Fibroblast of skin of left biceps (primary cell): Measurements from ENCODE around the gene SERPINA12.

ENCODE experiments used
- DNase-seq, 2 experiments: peaks; one replicate each; pipeline ENCODE4 v3.0.0-alpha.2; 2013; ENCODE audit warnings: low read depth in 2 of 2

The SERPINA12 gene

DNA sequence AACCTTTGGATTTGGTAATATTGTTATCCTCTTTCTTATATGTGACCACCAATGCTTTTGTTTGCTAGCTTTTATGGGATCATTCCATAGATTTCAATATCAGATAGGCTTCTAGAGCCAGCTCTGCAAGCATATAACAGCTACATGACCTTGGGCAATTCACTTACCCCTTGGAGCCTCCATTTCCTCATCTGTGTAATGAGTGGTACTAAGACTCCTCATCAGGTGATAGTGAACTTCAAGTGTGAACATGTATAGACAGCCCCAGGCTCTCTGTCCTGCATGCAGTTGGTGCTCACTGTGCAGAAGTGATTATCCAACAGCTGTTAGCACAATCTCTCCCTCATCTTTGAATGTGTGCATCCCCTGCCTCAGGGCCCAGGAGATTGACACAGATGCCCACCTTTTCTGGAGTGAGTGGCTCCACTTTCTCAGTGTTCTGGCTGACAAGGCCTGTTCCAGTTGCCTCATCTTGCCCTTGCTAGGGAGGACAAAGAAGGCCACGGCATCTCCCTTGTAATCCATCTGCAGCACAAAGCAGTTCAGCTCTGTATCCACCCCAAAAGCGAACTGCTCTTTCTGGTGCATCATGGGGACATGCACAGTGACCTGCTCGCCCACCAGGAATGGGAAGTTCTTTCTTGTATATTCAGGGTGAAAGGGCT is 42.4 kb downstream of the SERPINA12 start:
- DNase-seq = no peak

GRCh38 chr14:94465042-94465441 is 44.2 kb downstream of the SERPINA12 start:
- DNase-seq = no peak

GRCh38 chr14:94464290-94464689 is 45.0 kb downstream of the SERPINA12 start:
- no peak for DNase-seq

DNA sequence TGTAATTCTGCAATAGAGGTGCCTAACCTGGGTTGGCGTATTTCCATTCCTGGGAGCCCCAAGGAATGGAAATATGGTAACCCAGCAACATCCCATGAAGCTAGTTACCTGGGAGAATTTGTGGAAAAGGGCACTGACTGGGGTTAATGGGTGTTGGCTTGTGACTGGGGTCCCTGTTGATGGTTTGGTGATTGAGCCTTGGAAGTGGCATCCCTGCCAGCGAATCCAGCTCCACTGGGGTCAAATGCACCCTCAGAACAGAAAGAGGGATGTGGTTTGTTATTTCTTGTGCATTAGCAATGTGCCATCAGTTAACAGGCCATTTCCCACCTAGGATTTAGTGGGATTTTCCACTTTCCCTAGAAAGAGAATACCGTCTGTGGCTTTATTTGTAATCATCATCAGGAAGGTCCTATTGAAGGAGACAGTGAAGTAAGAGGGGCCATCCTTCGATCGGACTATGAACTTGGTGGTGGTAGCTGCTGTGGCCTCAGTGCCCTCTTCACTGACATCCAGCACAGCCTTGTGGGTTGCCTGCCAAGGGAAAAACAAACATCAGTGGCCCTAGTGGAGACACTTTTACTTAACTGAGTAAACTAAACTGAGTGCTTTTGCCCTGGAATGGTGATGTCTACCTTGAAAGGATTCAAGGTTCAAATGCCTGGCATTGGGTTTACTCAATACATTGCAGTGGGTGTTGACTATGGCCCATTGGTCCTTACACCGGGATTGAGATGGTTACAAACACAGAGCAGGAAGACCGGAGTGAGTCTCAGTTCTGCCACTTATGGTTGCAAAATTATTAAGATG is 46.3 kb downstream of the SERPINA12 start:
- DNase-seq = no peak

GRCh38 chr14:94462219-94462551 is 47.1 kb downstream of the SERPINA12 start:
- DNase-seq = no peak

GRCh38 chr14:94461526-94462218 is 47.6 kb downstream of the SERPINA12 start:
- no peak for DNase-seq

DNA sequence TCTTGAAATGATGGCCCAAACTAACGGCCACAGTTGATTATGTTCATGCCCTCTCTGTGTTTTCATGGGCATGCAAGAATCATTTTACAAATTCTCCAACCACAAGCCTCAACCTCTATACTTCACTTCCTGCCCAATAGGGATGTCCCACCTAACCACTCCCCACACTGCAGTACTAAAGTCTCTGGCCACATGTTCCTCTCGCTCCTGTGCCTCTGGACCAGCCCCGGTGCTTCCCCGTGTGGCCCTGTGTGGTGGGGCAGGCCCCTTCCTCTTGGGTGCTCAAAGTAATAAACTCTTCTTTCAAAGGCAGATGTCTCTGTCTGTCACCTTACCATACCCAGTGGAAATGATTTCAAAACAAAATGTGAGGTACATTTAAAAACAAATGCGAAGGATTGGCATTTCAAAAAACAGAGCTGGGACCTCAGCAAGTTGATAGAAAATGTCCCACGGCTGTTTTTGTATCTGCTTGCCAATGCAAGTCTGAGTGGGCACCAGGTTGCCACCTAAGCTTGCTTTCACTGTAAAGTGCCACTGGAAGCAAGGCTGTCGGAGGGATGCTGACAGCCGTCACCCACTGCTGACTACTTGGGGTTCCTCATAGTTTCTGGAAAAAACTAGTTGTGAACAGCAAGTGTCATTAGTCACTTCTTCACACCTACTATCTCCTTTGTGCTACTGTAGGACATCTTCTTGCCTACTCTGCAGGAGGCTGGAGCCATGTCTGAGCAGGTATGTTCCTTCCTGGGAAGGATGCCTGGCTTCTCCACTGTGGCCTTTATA is 48.4 kb downstream of the SERPINA12 start:
- DNase-seq = no peak

DNA sequence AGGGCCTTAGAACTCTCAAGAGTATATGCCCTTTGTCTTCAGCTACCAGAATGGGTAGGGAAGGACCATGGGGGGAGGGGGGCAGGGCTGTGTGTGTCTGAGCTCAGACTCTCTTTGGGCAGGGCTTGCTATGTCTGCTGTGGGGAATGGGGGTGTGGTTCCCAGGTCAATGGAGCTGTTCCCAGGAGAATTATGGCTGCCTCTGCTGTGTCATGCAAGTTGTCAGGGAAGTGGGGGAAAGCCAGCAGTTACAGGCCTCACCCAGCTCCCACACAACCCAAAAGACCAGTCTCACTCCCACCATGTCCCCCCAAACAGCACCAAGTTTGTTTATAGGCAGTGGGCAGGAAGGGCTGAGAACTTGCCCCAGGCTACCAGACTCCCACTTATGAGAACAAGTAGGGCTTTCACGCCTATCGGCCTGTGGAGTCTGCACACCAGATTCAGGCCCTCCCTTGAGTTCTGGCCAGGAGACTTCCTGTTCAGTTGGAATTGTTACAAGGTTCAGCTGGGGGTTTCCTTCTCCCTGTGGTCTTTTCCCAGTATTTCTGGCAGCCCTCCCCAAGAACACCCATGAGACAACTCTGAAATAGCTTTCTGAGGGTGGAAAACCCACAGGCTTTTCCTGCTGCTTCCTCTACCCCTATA is 50.6 kb downstream of the SERPINA12 start:
- no peak for DNase-seq

GRCh38 chr14:94458096-94458495 is 51.2 kb downstream of the SERPINA12 start:
- no peak for DNase-seq

DNA sequence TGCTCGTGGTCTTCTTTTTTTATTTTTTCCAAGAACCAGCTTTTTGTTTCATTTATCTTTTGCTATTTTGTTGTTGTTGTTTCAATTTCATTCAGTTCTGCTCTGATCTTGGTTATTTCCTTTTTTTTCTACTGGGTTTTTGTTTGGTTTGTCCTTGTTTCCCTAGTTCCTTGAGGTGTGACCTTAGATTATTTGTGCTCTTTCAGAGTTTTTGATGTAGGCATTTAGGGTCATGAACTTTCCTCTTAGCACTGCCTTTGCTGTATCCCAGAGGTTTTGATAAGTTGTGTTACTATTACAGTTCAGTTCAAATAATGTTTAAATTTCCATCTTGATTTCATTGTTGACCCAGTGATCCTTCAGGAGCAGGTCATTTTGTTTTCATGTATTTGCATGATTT is 53.3 kb downstream of the SERPINA12 start:
- no peak for DNase-seq

DNA sequence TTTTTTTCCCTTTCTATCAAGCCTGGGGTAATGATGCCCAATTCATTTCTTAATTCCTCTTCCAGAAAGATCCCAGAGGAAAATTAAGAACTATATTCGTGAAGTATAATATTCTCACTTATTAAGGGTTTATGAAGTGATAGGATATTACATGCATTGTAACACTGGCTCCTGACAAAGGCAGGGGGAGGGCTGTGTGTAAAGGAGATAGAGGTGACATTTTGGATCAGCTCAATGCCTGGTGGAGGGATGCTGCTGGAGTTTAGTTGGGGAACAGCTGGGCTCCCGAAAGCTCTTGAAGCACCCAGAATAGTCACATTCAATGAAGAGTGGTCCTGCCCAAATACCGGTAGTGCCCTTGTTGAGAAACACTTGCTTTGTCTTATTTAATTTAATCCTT is 57.4 kb downstream of the SERPINA12 start:
- no peak for DNase-seq

DNA sequence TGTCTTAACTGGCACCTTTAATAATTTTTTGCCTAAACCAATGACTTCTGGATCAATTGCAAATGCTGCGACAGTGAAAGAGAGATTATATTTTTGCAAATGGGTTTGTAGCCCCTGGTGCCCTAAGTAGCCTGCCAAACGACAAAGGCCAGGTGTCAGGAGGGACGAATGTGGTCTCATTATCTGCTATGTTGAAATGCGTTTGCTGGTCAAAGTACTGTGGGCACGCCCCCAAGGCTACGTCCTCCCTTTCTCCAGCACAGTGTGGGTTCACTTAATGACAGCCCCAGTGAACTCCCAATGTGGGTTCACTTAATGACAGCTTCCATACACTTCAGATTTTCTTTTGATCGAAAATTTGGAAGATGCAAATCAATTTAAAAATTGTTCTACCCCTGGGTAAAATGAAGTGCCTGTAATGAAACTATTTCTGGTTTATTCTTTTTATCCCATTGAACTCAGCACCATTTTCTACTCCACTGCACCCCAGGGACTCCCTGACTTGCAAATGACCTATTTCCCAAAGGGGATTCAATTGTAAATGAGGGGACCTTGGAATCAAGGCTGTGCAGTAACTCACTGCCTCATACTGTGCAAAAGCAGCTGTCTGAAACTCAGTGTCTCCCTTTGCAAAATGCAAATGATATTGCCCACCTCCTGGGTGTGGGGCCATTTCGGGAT is 58.0 kb downstream of the SERPINA12 start:
- DNase-seq = no peak

GRCh38 chr14:94450722-94451090 is 58.6 kb downstream of the SERPINA12 start:
- DNase-seq = no peak

- no peak for DNase-seq
These were observed 59.3 kb downstream of the SERPINA12 start for GRCh38 chr14:94449930-94450329.

GRCh38 chr14:94448071-94448808 is 61.0 kb downstream of the SERPINA12 start:
- no peak for DNase-seq

GRCh38 chr14:94447206-94447605 is 62.1 kb downstream of the SERPINA12 start:
- DNase-seq = no peak

DNA sequence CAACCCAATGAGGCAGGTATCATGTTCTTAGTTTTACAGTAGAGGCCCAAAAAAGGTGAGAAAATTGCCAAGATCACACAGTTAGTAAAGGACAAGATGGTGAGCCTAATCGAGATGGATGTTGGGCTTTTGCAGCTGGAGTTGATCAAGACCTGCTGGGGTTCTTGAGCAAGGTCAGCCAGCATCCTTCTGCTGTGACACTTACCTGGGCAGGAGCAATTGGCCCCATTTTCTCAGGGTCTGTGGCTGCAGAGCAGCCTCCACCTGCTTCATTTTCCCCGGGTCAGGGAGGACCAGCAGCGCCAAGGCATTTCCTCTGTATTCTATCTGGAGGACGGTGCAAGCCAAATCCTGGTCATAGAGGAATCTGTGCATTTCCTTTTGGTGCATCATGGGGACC is 63.1 kb downstream of the SERPINA12 start:
- DNase-seq = no peak

DNA sequence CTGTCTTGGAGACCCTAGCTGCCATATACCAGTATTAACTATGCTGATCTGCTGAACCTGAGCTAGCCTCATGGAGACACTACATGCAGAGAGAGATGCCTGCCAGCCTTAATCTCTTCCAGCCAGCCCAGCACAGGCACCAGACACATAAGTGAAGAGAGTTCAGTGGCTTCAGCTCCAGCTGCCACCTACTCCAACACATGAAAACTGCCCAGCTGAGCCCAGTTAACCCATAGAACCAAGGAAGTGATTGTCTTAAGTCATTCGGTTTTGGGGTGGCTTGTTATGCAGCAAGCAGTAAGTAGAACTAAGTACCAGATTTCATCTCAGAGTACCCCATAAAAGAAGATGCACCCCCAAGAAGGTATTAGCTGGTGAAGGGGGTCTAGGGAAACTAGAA is 64.3 kb downstream of the SERPINA12 start:
- no peak for DNase-seq

DNA sequence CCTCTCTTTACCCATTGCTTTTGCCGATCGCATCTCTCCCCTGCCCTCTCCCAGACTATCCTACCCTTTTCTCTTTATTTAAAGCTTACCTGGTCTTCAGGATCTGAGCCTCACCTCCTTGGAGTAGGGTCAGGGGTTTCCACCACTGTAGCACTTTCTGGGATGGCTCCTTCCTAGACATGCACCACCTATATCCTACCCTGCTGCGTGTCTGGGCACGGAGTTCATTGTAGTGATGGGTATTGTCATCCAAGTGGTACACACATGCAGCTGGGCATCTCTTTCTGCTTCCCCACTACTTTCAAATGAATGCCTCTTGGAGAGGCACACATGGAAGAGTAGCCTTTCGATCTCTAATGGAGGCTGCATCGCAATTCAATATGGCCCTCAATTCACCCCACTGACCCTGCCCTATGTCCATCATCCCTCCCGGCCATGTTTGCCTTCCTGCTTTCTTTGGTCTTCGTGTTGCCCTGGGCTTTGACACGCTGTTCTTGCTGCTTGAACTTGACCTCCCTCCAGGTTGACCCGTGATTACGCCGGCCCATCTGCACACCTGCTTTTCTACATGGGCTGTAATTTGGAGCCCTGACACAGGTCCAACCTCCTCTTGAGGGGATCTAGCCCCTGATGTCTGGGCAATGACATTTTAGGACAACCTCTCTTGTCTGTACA is 67.6 kb downstream of the SERPINA12 start:
- no peak for DNase-seq

- no peak for DNase-seq
These were observed 68.1 kb downstream of the SERPINA12 start for GRCh38 chr14:94441130-94441529.
